Measurements from ENCODE around the gene DCPS.

The DCPS gene

DNA sequence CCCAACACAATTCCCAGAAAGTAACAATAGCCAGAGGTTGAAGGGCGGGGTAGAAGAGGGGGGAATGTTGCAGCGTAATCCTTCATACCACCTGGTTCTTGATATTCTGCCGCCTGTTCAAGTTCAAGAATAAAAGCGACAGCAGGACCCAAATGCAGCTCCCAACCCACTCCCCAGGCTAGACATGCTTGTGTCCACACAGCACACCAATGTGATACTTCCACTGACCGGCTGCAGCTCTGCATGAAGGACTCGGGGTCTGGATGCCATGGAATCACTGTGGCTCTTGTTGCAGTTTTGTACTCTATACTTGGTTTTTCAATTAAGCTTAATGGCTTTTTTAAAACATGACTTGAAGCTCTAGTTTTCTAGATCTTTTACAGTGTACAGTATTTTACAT, 41.6 kb upstream of the DCPS start:
- TF ChIP-seq USF1 (IDR thresholded peaks at IDR 0.05) (no peak), REST (IDR thresholded peaks at IDR 0.05; ENCODE audit: low read depth) (no peak), EGR1 (IDR thresholded peaks at IDR 0.05) (no peak), TAF1 (IDR thresholded peaks at IDR 0.05; ENCODE audit: low read depth) (no peak), ZBTB7A (IDR thresholded peaks at IDR 0.05; ENCODE audit: low read depth) (no peak), MAX (IDR thresholded peaks at IDR 0.05) (no peak), RAD21 (IDR thresholded peaks at IDR 0.05; ENCODE audit: low read depth) (no peak), FOXM1 (IDR thresholded peaks at IDR 0.05; ENCODE audit: borderline replicate concordance, low read depth) (no peak), YY1 (IDR thresholded peaks at IDR 0.05; ENCODE audit: low read depth) (no peak), NFIC (IDR thresholded peaks at IDR 0.05) (no peak), CEBPB (IDR thresholded peaks at IDR 0.05) (no peak), CREB1 (IDR thresholded peaks at IDR 0.05; ENCODE audit: low read depth) (no peak), TEAD4 (IDR thresholded peaks at IDR 0.05) (no peak), TCF12 (IDR thresholded peaks at IDR 0.05; ENCODE audit: low read depth) (no peak), EP300 (IDR thresholded peaks at IDR 0.05; ENCODE audit: borderline replicate concordance) (no peak)

- TF ChIP-seq RAD21 (IDR thresholded peaks at IDR 0.05; ENCODE audit: low read depth), result no peak
- TF ChIP-seq TEAD4 (IDR thresholded peaks at IDR 0.05), result no peak
- TF ChIP-seq YY1 (IDR thresholded peaks at IDR 0.05; ENCODE audit: low read depth), result no peak
- no peak for TF ChIP-seq ZBTB7A (IDR thresholded peaks at IDR 0.05; ENCODE audit: low read depth)
- TF ChIP-seq USF1 (IDR thresholded peaks at IDR 0.05), result no peak
- TF ChIP-seq EP300 (IDR thresholded peaks at IDR 0.05; ENCODE audit: borderline replicate concordance), result no peak
- TF ChIP-seq NFIC (IDR thresholded peaks at IDR 0.05), result no peak
- no peak for TF ChIP-seq CREB1 (IDR thresholded peaks at IDR 0.05; ENCODE audit: low read depth)
- no peak for TF ChIP-seq MAX (IDR thresholded peaks at IDR 0.05)
- no peak for TF ChIP-seq TAF1 (IDR thresholded peaks at IDR 0.05; ENCODE audit: low read depth)
- TF ChIP-seq REST (IDR thresholded peaks at IDR 0.05; ENCODE audit: low read depth), result no peak
- TF ChIP-seq FOXM1 (IDR thresholded peaks at IDR 0.05; ENCODE audit: borderline replicate concordance, low read depth), result no peak
- no peak for TF ChIP-seq EGR1 (IDR thresholded peaks at IDR 0.05)
- no peak for TF ChIP-seq CEBPB (IDR thresholded peaks at IDR 0.05)
These were observed 40.4 kb upstream of the DCPS start for GRCh38 chr11:126263489-126263888.

DNA sequence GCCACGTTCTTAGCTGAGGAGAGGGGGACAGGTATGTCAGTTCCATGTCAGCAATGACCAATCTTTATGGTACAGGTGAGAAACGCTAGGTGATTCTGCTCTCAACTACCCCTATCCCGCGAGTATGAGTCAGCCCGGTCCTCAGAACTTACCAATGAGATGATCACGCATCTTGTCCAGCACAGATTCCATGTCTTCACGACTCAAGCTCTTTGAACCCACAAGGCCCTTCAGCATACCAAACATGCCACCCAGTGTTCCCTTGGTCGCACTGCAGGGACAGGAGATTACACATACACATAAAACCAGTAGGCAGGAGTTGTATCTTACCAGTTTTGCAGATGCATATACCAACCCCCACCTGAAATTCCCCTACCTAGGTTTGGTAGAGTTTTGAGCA, 38.0 kb upstream of the DCPS start:
- TF ChIP-seq EGR1 (IDR thresholded peaks at IDR 0.05), result no peak
- no peak for TF ChIP-seq CEBPB (IDR thresholded peaks at IDR 0.05)
- TF ChIP-seq ZBTB7A (IDR thresholded peaks at IDR 0.05; ENCODE audit: low read depth), result no peak
- TF ChIP-seq REST (IDR thresholded peaks at IDR 0.05; ENCODE audit: low read depth), result no peak
- no peak for TF ChIP-seq TEAD4 (IDR thresholded peaks at IDR 0.05)
- no peak for TF ChIP-seq CREB1 (IDR thresholded peaks at IDR 0.05; ENCODE audit: low read depth)
- no peak for TF ChIP-seq EP300 (IDR thresholded peaks at IDR 0.05; ENCODE audit: borderline replicate concordance)
- TF ChIP-seq NFIC (IDR thresholded peaks at IDR 0.05), result no peak
- TF ChIP-seq TAF1 (IDR thresholded peaks at IDR 0.05; ENCODE audit: low read depth), result no peak
- TF ChIP-seq USF1 (IDR thresholded peaks at IDR 0.05), result no peak
- TF ChIP-seq TCF12 (IDR thresholded peaks at IDR 0.05; ENCODE audit: low read depth), result no peak
- no peak for TF ChIP-seq FOXM1 (IDR thresholded peaks at IDR 0.05; ENCODE audit: borderline replicate concordance, low read depth)
- TF ChIP-seq MAX (IDR thresholded peaks at IDR 0.05), result no peak

DNA sequence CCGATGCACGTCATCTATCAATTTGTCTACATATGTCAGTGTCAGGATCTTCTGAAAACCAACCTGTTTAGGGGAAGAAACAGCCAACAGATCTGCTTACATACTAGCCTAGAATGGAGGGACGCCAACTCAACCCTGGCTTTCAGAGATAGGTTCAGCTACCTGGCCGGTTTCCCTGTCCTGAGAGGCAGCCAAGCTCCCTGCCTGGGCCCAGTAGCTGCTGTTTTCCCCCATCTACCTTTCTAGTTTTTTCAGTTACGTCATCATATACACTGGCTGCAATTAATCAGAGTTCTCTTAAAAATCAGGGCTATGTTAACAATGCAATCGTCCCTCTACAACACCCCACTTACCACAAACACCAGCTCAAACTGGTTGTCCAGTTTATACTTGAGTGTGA, 36.2 kb upstream of the DCPS start:
- TF ChIP-seq EGR1 (IDR thresholded peaks at IDR 0.05), result no peak
- TF ChIP-seq TCF12 (IDR thresholded peaks at IDR 0.05; ENCODE audit: low read depth), result no peak
- TF ChIP-seq TAF1 (IDR thresholded peaks at IDR 0.05; ENCODE audit: low read depth), result no peak
- no peak for TF ChIP-seq EP300 (IDR thresholded peaks at IDR 0.05; ENCODE audit: borderline replicate concordance)
- TF ChIP-seq YY1 (IDR thresholded peaks at IDR 0.05; ENCODE audit: low read depth), result no peak
- TF ChIP-seq USF1 (IDR thresholded peaks at IDR 0.05), result no peak
- no peak for TF ChIP-seq TEAD4 (IDR thresholded peaks at IDR 0.05)
- TF ChIP-seq MAX (IDR thresholded peaks at IDR 0.05), result no peak
- no peak for TF ChIP-seq NFIC (IDR thresholded peaks at IDR 0.05)
- no peak for TF ChIP-seq FOXM1 (IDR thresholded peaks at IDR 0.05; ENCODE audit: borderline replicate concordance, low read depth)
- TF ChIP-seq RAD21 (IDR thresholded peaks at IDR 0.05; ENCODE audit: low read depth), result no peak
- no peak for TF ChIP-seq CREB1 (IDR thresholded peaks at IDR 0.05; ENCODE audit: low read depth)
- TF ChIP-seq CEBPB (IDR thresholded peaks at IDR 0.05), result no peak
- TF ChIP-seq ZBTB7A (IDR thresholded peaks at IDR 0.05; ENCODE audit: low read depth), result no peak

All from Ishikawa (cell line).